ENCODE data around the gene USP24. TPM values are rescaled to one million over a fixed set of nuclear protein-coding genes. Genes with fewer than 3 reads are reported as not detected.

Gene USP24
- total and polyA plus RNA-seq, 2 donors (not counting 3 experiments of a cell fraction or from before 2014, with no cell fraction given), result 8.2 to 30.0 TPM

DNA sequence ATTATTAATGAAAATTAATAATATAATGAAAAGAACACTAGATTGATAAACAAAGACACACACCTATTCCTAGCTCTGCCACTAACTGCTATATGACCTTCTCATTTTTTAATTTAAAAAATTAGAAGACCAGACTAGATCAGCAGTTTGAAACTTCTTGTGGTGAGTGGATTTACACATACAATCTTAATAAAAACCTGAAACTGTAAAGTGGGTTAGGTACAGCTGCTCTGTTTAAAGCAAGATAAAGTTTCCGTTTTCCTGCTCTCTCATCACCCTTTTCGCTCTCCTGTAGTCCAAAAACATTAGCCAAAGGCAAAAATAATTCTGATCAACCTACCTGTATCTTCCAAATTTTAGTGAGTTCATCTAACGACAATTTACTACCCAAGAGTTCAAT lies 58.6 kb downstream of the USP24 start:
- POLR2A ChIA-PET, result no interaction called here

More for the DNA sequence above, 58.6 kb downstream of the USP24 start:
- Histone ChIP-seq H3K27ac (ENCODE audit: insufficient read depth, low read depth, low read length) (no peak overlapping the region), H3K4me2 (ENCODE audit: insufficient read depth, low read length) (no peak overlapping the region), H3K4me1 (ENCODE audit: control insufficient read depth, extremely low read depth, insufficient read depth, low read length) (no peaks in the 10 kb centered on the region), H4K20me1 (replicated peaks; ENCODE audit: control insufficient read depth, extremely low read depth, insufficient read depth, low read length) (no peaks in the 10 kb centered on the region), H3K79me2 (ENCODE audit: control insufficient read depth, insufficient read depth, low read length) (no peaks in the 10 kb centered on the region), H3K9me3 (replicated peaks; ENCODE audit: control insufficient read depth, insufficient read depth, low read length) (no peaks in the 10 kb centered on the region), H2AFZ (ENCODE audit: low read depth, low read length) (no peak overlapping the region), H3K9me1 (replicated peaks; ENCODE audit: control insufficient read depth, extremely low read depth, insufficient read depth, low read length) (no peaks in the 10 kb centered on the region), H3K36me3 (ENCODE audit: control insufficient read depth in 2 of 2, extremely low read depth in 1 of 2, insufficient read depth in 2 of 2, low read length in 2 of 2) (peaks cover 5 to 11% of the 10 kb centered on the region in 2 experiments), H3K27me3 (ENCODE audit: control insufficient read depth in 2 of 2, insufficient read depth in 2 of 2, low read length in 2 of 2) (no peaks in the 10 kb centered on the region), H3K4me3 (replicated peaks in 1 of 3; ENCODE audit: insufficient read depth in 1 of 3, low read depth in 1 of 3, low read length in 3 of 3) (no peak overlapping the region), H3K9ac (replicated peaks; ENCODE audit: extremely low read depth, insufficient read depth, low read length) (no peak overlapping the region)
- no peak for TF ChIP-seq POLR2A (IDR thresholded peaks at IDR 0.05; ENCODE audit: low read depth, low read length)
- TF ChIP-seq, protein P1, sequence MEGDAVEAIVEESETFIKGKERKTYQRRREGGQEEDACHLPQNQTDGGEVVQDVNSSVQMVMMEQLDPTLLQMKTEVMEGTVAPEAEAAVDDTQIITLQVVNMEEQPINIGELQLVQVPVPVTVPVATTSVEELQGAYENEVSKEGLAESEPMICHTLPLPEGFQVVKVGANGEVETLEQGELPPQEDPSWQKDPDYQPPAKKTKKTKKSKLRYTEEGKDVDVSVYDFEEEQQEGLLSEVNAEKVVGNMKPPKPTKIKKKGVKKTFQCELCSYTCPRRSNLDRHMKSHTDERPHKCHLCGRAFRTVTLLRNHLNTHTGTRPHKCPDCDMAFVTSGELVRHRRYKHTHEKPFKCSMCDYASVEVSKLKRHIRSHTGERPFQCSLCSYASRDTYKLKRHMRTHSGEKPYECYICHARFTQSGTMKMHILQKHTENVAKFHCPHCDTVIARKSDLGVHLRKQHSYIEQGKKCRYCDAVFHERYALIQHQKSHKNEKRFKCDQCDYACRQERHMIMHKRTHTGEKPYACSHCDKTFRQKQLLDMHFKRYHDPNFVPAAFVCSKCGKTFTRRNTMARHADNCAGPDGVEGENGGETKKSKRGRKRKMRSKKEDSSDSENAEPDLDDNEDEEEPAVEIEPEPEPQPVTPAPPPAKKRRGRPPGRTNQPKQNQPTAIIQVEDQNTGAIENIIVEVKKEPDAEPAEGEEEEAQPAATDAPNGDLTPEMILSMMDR (IDR thresholded peaks at IDR 0.05; ENCODE audit: extremely low read depth in 1 of 2, insufficient read depth in 1 of 2, low read depth in 1 of 2, low read length in 2 of 2), result no peak
- TF ChIP-seq, protein P2, sequence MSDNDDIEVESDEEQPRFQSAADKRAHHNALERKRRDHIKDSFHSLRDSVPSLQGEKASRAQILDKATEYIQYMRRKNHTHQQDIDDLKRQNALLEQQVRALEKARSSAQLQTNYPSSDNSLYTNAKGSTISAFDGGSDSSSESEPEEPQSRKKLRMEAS (IDR thresholded peaks at IDR 0.05; ENCODE audit: insufficient read depth, insufficient read length), result no peak
- TF ChIP-seq POLR2AphosphoS5 (IDR thresholded peaks at IDR 0.05; ENCODE audit: insufficient read depth, low read depth, low read length), result no peak
- no peak for TF ChIP-seq FOS (IDR thresholded peaks at IDR 0.05; ENCODE audit: borderline replicate concordance, insufficient read depth, low read length)
- TF ChIP-seq JUN (IDR thresholded peaks at IDR 0.05; ENCODE audit: borderline replicate concordance, insufficient read depth, insufficient read length, low read depth), result no peak
- TF ChIP-seq EZH2 (IDR thresholded peaks at IDR 0.05; ENCODE audit: borderline replicate concordance, low read depth, low read length, severe bottlenecking), result no peak
- no peak for TF ChIP-seq GATA2 (IDR thresholded peaks at IDR 0.05; ENCODE audit: insufficient read depth, insufficient read length, low read depth, low read length)
- TF ChIP-seq MYC (IDR thresholded peaks at IDR 0.05; ENCODE audit: low read depth, low read length), result no peak
- dilution Hi-C loops (cut with MboI; ENCODE audit: extremely low pct_ligation_motif_present, low sequenced_read_pairs) (no loop called here), intact Hi-C loops (cut with micrococcal nuclease) (no loop called here)
- DNase-seq (ENCODE audit: low read depth, low spot score) (no peak), FAIRE-seq (no peak)
- BruUV-seq (replicated peaks), result no TSS peak
- CTCF ChIA-PET, result no interaction called here

Data from endothelial cell of umbilical vein (primary cell).